CD14-positive monocyte (primary cell): ENCODE results near the gene ITPR3. TPM values are rescaled to one million over a fixed set of nuclear protein-coding genes. Genes with fewer than 3 reads are reported as not detected.
A peak's percentile ranks its signal among the peaks of the same experiment; 100 is the strongest.

Source experiments
- DNase-seq, 3 donors: peaks; one replicate each; pipeline ENCODE4 v3.0.0-alpha.2; 2011 to 2022
- H2AFZ ChIP-seq: 2 replicates; pipeline ENCODE4 v1.6.0; 2012; ENCODE audit warnings: mild to moderate bottlenecking, low read depth, low read length, inconsistent platforms; ENCODE audit not compliant: insufficient read depth, poor library complexity, severe bottlenecking
- H3K27ac ChIP-seq, 2 donors: 1 replicate in 1 of 2; 2 replicates in 1 of 2; pipeline ENCODE4 v1.5.1; 2012 to 2013; ENCODE audit warnings: low read length in 2 of 2, control low read depth in 1 of 2, inconsistent platforms in 1 of 2, low read depth in 1 of 2, mild to moderate bottlenecking in 1 of 2
- H3K27me3 ChIP-seq, 2 donors: one replicate each; pipeline versions ENCODE4 v1.6.0 to v1.6.1; 2011 to 2013; ENCODE audit warnings: low read length in 2 of 2; ENCODE audit not compliant: control insufficient read depth in 2 of 2, insufficient read depth in 2 of 2
- H3K36me3 ChIP-seq, 2 donors: replicated peaks in 1 of 2; 1 replicate in 1 of 2; 2 replicates in 1 of 2; pipeline versions ENCODE4 v1.5.1 to v1.6.1; 2012 to 2013; ENCODE audit warnings: low read length in 2 of 2, control low read depth in 1 of 2, inconsistent platforms in 1 of 2, mild to moderate bottlenecking in 1 of 2; ENCODE audit not compliant: insufficient read depth in 2 of 2, control insufficient read depth in 1 of 2
- H3K4me1 ChIP-seq, 2 donors: 1 replicate in 1 of 2; 2 replicates in 1 of 2; pipeline versions ENCODE4 v1.5.1 to v1.6.1; 2012 to 2013; ENCODE audit warnings: low read length in 2 of 2, control low read depth in 1 of 2, inconsistent platforms in 1 of 2, mild to moderate bottlenecking in 1 of 2, moderate library complexity in 1 of 2; ENCODE audit not compliant: insufficient read depth in 2 of 2, control insufficient read depth in 1 of 2
- H3K4me2 ChIP-seq: replicated peaks from 2 replicates; pipeline ENCODE3; 2012; ENCODE audit warnings: low read length, moderate library complexity, mild to moderate bottlenecking; ENCODE audit not compliant: poor library complexity, severe bottlenecking; ENCODE audit errors: extremely low read depth
- H3K4me3 ChIP-seq, 3 experiments: fragments of 200-600 bp in 1 of 3; sonication (generic) in 1 of 3; replicated peaks in 1 of 3; 1 replicate in 2 of 3; 2 replicates in 1 of 3; pipeline ENCODE4 v1.5.1; 2011 to 2013; ENCODE audit warnings: low read length in 3 of 3, mild to moderate bottlenecking in 3 of 3, control low read depth in 2 of 3, low read depth in 2 of 3, inconsistent platforms in 1 of 3, moderate library complexity in 1 of 3
- H3K79me2 ChIP-seq: 2 replicates; pipeline ENCODE4 v1.6.0; 2012; ENCODE audit warnings: mild to moderate bottlenecking, control low read depth, inconsistent platforms, low read length, moderate library complexity; ENCODE audit not compliant: insufficient read depth
- H3K9ac ChIP-seq: 2 replicates; pipeline ENCODE4 v1.6.0; 2017; ENCODE audit warnings: low read length, mild to moderate bottlenecking; ENCODE audit not compliant: insufficient read depth, poor library complexity, severe bottlenecking
- H3K9me3 ChIP-seq, 2 donors: replicated peaks in 1 of 2; 1 replicate in 1 of 2; 2 replicates in 1 of 2; pipeline versions ENCODE4 v1.5.1 to v1.6.1; 2012 to 2013; ENCODE audit warnings: low read length in 2 of 2, control low read depth in 1 of 2; ENCODE audit not compliant: control insufficient read depth in 1 of 2, insufficient read depth in 1 of 2
- H4K20me1 ChIP-seq: 2 replicates; pipeline ENCODE4 v1.6.0; 2012; ENCODE audit warnings: mild to moderate bottlenecking, low read length, control low read depth, moderate library complexity; ENCODE audit not compliant: insufficient read depth
- H3K27ac Mint-ChIP-seq, 7 donors: one replicate each; pipeline ENCODE4 v1.8.0; 2020; ENCODE audit warnings: mild to moderate bottlenecking in 7 of 7, mixed read lengths in 7 of 7, moderate library complexity in 6 of 7, inconsistent platforms in 2 of 7
- H3K27me3 Mint-ChIP-seq, 3 donors: one replicate each; pipeline ENCODE4 v1.8.0; 2021 to 2022; ENCODE audit warnings: low read depth in 3 of 3, mild to moderate bottlenecking in 3 of 3, mixed read lengths in 3 of 3, moderate library complexity in 3 of 3, inconsistent platforms in 1 of 3
- H3K36me3 Mint-ChIP-seq, 2 donors: one replicate each; pipeline ENCODE4 v1.8.0; 2020; ENCODE audit warnings: mixed read lengths in 2 of 2, inconsistent platforms in 1 of 2, mild to moderate bottlenecking in 1 of 2
- H3K4me1 Mint-ChIP-seq: one replicate; pipeline ENCODE4 v1.8.0; 2020; ENCODE audit warnings: mild to moderate bottlenecking, mixed read lengths
- H3K4me3 Mint-ChIP-seq, 2 donors: one replicate each; pipeline ENCODE4 v1.8.0; 2020; ENCODE audit warnings: mild to moderate bottlenecking in 2 of 2, mixed read lengths in 2 of 2, moderate library complexity in 1 of 2
- H3K9me3 Mint-ChIP-seq, 7 donors: one replicate each; pipeline ENCODE4 v1.8.0; 2020 to 2022; ENCODE audit warnings: mixed read lengths in 7 of 7, mild to moderate bottlenecking in 6 of 7, moderate library complexity in 6 of 7, inconsistent platforms in 2 of 7
- CTCF ChIP-seq: fragments of 200-600 bp; IDR thresholded peaks from one replicate; pipeline ENCODE4 v1.8.0; 2022; ENCODE audit warnings: antibody characterized with exemption, mild to moderate bottlenecking
- WGBS: methylation state at CpG from one replicate; pipeline ENCODE4 v1.1.5; 2013; ENCODE audit warnings: missing lambda C conversion rate; ENCODE audit not compliant: insufficient coverage; 5-methylcytosine and 5-hydroxymethylcytosine counted together
- intact Hi-C, 2 donors: fragments of 100-400 bp; cut with micrococcal nuclease; formaldehyde crosslinking; loops; one replicate each; pipeline versions ENCODE4 v1.15.0 to v1.15.1; 2023
- polyA plus RNA-seq, 3 donors: library from polyadenylated mRNA; depleted of rRNA in 1 of 3; unstranded in 2 of 3; stranded (reverse) in 1 of 3; fragments of 300-500 nt in 2 of 3; fragments of >200 nt in 1 of 3; fragmentation: Illumina TruSeq in 2 of 3; gene quantifications; 1 replicate in 2 of 3; 2 replicates in 1 of 3; pipeline ENCODE4 v1.2.3, GENCODE V29; 2012 to 2021

Gene ITPR3
- polyA plus RNA-seq, 3 donors = 1.8 TPM; not detected in 2

- H3K36me3 ChIP-seq = no peaks in the 10 kb centered on the region
- H3K27me3 ChIP-seq = no peaks in the 10 kb centered on the region
- no peaks in the 10 kb centered on the region for H3K36me3 Mint-ChIP-seq
- peaks cover 8 to 12% of the 10 kb centered on the region in 2 donors for H3K4me1 ChIP-seq
- no peak for TF ChIP-seq CTCF
- H3K27ac ChIP-seq = no peak overlapping the region
- no peak overlapping the region for H3K27ac Mint-ChIP-seq
- no peak overlapping the region for H3K4me3 ChIP-seq
- H3K9me3 Mint-ChIP-seq = no peaks in the 10 kb centered on the region
- H3K4me3 Mint-ChIP-seq = no peak overlapping the region
- H3K27me3 Mint-ChIP-seq = no peaks in the 10 kb centered on the region
- H3K79me2 ChIP-seq = no peaks in the 10 kb centered on the region
- no peaks in the 10 kb centered on the region for H3K9me3 ChIP-seq
- H3K9ac ChIP-seq = no peak overlapping the region
- intact Hi-C loops = no loop called here
- no peak for DNase-seq
- 95% methylated on average over 12 of the region's 15 CpGs for WGBS
- no peak overlapping the region for H3K4me2 ChIP-seq
- H3K4me1 Mint-ChIP-seq = peaks cover 13% of the 10 kb centered on the region
- H2AFZ ChIP-seq = no peak overlapping the region
- H4K20me1 ChIP-seq = no peaks in the 10 kb centered on the region
Measured at GRCh38 chr6:33737267-33738026, 116.3 kb downstream of the ITPR3 start.

- Histone ChIP-seq H3K9ac (no peak overlapping the region), H3K4me1 (peaks cover 8 to 12% of the 10 kb centered on the region in 2 donors), H2AFZ (no peak overlapping the region), H3K27me3 (no peaks in the 10 kb centered on the region), H3K36me3 (no peaks in the 10 kb centered on the region), H3K27ac (no peak overlapping the region), H3K4me2 (no peak overlapping the region), H4K20me1 (no peaks in the 10 kb centered on the region), H3K79me2 (no peaks in the 10 kb centered on the region), H3K9me3 (no peaks in the 10 kb centered on the region), H3K4me3 (no peak overlapping the region)
- WGBS = 100% methylated on average over 2 of the region's 9 CpGs
- intact Hi-C loops = no loop called here
- Mint-ChIP-seq H3K4me3 (no peak overlapping the region), H3K36me3 (no peaks in the 10 kb centered on the region), H3K9me3 (no peaks in the 10 kb centered on the region), H3K27ac (peak overlapping the region in 1 of 7 donors; percentile 61), H3K4me1 (peaks cover 13% of the 10 kb centered on the region), H3K27me3 (peaks cover 0 to 6% (median 1%) of the 10 kb centered on the region in 3 donors)
- TF ChIP-seq CTCF = no peak
- no peak for DNase-seq
Measured at GRCh38 chr6:33738153-33738552, 117.0 kb downstream of the ITPR3 start.
